K562 (cell line): Measurements from ENCODE around the gene STIM1. TPM values are rescaled to one million over a fixed set of nuclear protein-coding genes. Genes with fewer than 3 reads are reported as not detected.
A peak's percentile ranks its signal among the peaks of the same experiment; 100 is the strongest.

ENCODE experiments used
- CBX1 ChIP-seq: sonication (generic); IDR thresholded peaks from 2 replicates; pipeline ENCODE4 v1.6.1; 2016; ENCODE audit warnings: antibody characterized with exemption, low read depth, mild to moderate bottlenecking
- CEBPB ChIP-seq: fragments of 450-650 bp; IDR thresholded peaks from 2 replicates; pipeline ENCODE4 v1.6.1; 2016; ENCODE audit warnings: missing genetic modification characterization, missing compliant biosample characterization
- CHD1 ChIP-seq: fragments of 200-600 bp; sonication (generic); IDR thresholded peaks from one replicate; pipeline ENCODE4 v1.6.1; 2012; ENCODE audit warnings: mild to moderate bottlenecking, moderate library complexity, low read length, inconsistent platforms
- EHMT2 ChIP-seq: fragments of 450-650 bp; IDR thresholded peaks from 2 replicates; pipeline ENCODE4 v1.6.1; 2018; ENCODE audit warnings: antibody characterized with exemption
- ELF4 ChIP-seq: fragments of 450-650 bp; formaldehyde crosslinking; IDR thresholded peaks from 2 replicates; pipeline ENCODE4 v1.4.0; 2022; ENCODE audit warnings: missing genetic modification characterization
- FOXA1 ChIP-seq: fragments of 450-650 bp; IDR thresholded peaks from 2 replicates; pipeline ENCODE4 v1.6.1; 2016; ENCODE audit warnings: mild to moderate bottlenecking, borderline replicate concordance
- FOXP1 ChIP-seq: sonication (generic); formaldehyde crosslinking; IDR thresholded peaks from 2 replicates; pipeline ENCODE4 v1.8.0; 2022; ENCODE audit warnings: mild to moderate bottlenecking, missing genetic modification reagents
- HDAC1 ChIP-seq, 2 experiments: fragments of 450-650 bp; IDR thresholded peaks; 2 replicates each; pipeline ENCODE4 v1.6.1; 2016 to 2017; ENCODE audit warnings: inconsistent platforms in 1 of 2, mild to moderate bottlenecking in 1 of 2, moderate library complexity in 1 of 2
- HDAC3 ChIP-seq: fragments of 450-650 bp; IDR thresholded peaks from 2 replicates; pipeline ENCODE4 v1.6.1; 2018; ENCODE audit warnings: borderline replicate concordance, mild to moderate bottlenecking, moderate library complexity; ENCODE audit not compliant: partially characterized antibody
- MTA2 ChIP-seq: fragments of 450-650 bp; IDR thresholded peaks from 2 replicates; pipeline ENCODE4 v1.6.1; 2016; ENCODE audit warnings: low read depth
- SAP30 ChIP-seq: fragments of 200-600 bp; sonication (generic); IDR thresholded peaks from 2 replicates; pipeline ENCODE4 v1.6.1; 2012; ENCODE audit warnings: borderline replicate concordance, low read depth, mild to moderate bottlenecking, moderate library complexity, low read length, control low read depth, inconsistent platforms; ENCODE audit not compliant: insufficient read depth, poor library complexity, severe bottlenecking
- SIX5 ChIP-seq, 2 experiments: IDR thresholded peaks; 2 replicates each; pipeline ENCODE4 v1.6.1; 2011; ENCODE audit warnings: low read length in 2 of 2, borderline replicate concordance in 1 of 2, low read depth in 1 of 2, mild to moderate bottlenecking in 1 of 2, moderate library complexity in 1 of 2; ENCODE audit not compliant: insufficient read depth in 1 of 2
- TCF7L2 ChIP-seq: fragments of 150-350 bp; IDR thresholded peaks from 2 replicates; pipeline ENCODE4 v1.6.1; 2016; ENCODE audit warnings: low read depth, mild to moderate bottlenecking, low read length, moderate library complexity
- THAP7 ChIP-seq: fragments of 250-450 bp; sonication (Bioruptor Pico); IDR thresholded peaks from 2 replicates; pipeline ENCODE4 v1.5.0; 2021
- TRIM24 ChIP-seq, 2 experiments: fragments of 450-650 bp; IDR thresholded peaks; 2 replicates each; pipeline ENCODE4 v1.6.1; 2016
- TRIM28 ChIP-seq: fragments of 450-650 bp; IDR thresholded peaks from 2 replicates; pipeline ENCODE4 v1.6.1; 2017
- XRCC4 ChIP-seq: IDR thresholded peaks from one replicate; pipeline ENCODE4 v1.6.1; 2011; ENCODE audit not compliant: insufficient read depth, insufficient read length; ENCODE audit errors: extremely low read depth
- ZBTB5 ChIP-seq: fragments of 450-650 bp; IDR thresholded peaks from 2 replicates; pipeline ENCODE4 v1.6.1; 2017; ENCODE audit warnings: antibody characterized with exemption
- ZBTB8A ChIP-seq: fragments of 450-650 bp; IDR thresholded peaks from 2 replicates; pipeline ENCODE4 v1.6.1; 2018; ENCODE audit warnings: mild to moderate bottlenecking, moderate library complexity; ENCODE audit not compliant: partially characterized antibody
- ZC3H11A ChIP-seq: IDR thresholded peaks from 2 replicates; pipeline ENCODE4 v1.6.1; 2012; ENCODE audit warnings: low read depth, low read length, improper control_type of control experiment
- ZC3H8 ChIP-seq: fragments of 450-650 bp; IDR thresholded peaks from 2 replicates; pipeline ENCODE4 v1.6.1; 2017
- ZNF12 ChIP-seq: sonication (generic); formaldehyde crosslinking; IDR thresholded peaks from 2 replicates; pipeline ENCODE4 v1.4.0; 2020; ENCODE audit warnings: mild to moderate bottlenecking, missing genetic modification reagents
- ZNF740 ChIP-seq, 3 experiments: fragments of 200-800 bp in 1 of 3; sonication (Bioruptor generic) in 1 of 3; sonication (generic) in 1 of 3; formaldehyde crosslinking in 1 of 3; IDR thresholded peaks; 2 replicates each; pipeline versions ENCODE4 v1.6.1 to v1.8.0; 2016 to 2022; ENCODE audit warnings: mild to moderate bottlenecking in 2 of 3, missing compliant biosample characterization in 2 of 3, missing genetic modification characterization in 2 of 3, missing genetic modification reagents in 1 of 3
- ZNF77 ChIP-seq: fragments of 250-450 bp; sonication (Bioruptor Pico); IDR thresholded peaks from 2 replicates; pipeline ENCODE4 v1.5.0; 2020
- polyA plus RNA-seq, 8 experiments: library from polyadenylated mRNA; depleted of rRNA in 4 of 8; stranded (reverse) in 5 of 8; unstranded in 3 of 8; fragments of >200 nt; fragmentation: Nextera tagmentation in 2 of 8; fragmentation: Illumina TruSeq in 1 of 8; extraction: Ambion mirVana in 2 of 8; extraction: Trizol in 1 of 8; gene quantifications; 2 replicates each; pipeline versions ENCODE4 v1.2.1 to v1.2.3, GENCODE V29; 2011 to 2014; ENCODE audit warnings: inconsistent platforms in 1 of 8, missing spikeins in 1 of 8
- total RNA-seq, 7 experiments: library from RNA; depleted of rRNA in 6 of 7; stranded (reverse); fragments of >200 nt in 6 of 7; fragmentation: Illumina TruSeq in 2 of 7; extraction: Trizol in 2 of 7; gene quantifications; 2 replicates each; pipeline versions ENCODE4 v1.2.1 to v1.2.3, GENCODE V29; 2011 to 2021; ENCODE audit warnings: low replicate concordance in 1 of 7
- TF ChIP-seq, protein P1 (sequence below): fragments of 450-650 bp; IDR thresholded peaks from 2 replicates; pipeline ENCODE4 v1.6.1; 2016; ENCODE audit warnings: missing biosample characterization, missing genetic modification characterization
- TF ChIP-seq, protein P2 (sequence below): sonication (generic); formaldehyde crosslinking; IDR thresholded peaks from 2 replicates; pipeline ENCODE4 v1.8.0; 2022; ENCODE audit warnings: missing genetic modification reagents, mild to moderate bottlenecking, moderate library complexity, borderline replicate concordance

The STIM1 gene
- total and polyA plus RNA-seq, 9 of the 15 experiments (the other 6 are each of a cell fraction or from before 2014, with no cell fraction given): 7.7 to 50.5 (median 22.5) TPM

- TF ChIP-seq, protein P1, sequence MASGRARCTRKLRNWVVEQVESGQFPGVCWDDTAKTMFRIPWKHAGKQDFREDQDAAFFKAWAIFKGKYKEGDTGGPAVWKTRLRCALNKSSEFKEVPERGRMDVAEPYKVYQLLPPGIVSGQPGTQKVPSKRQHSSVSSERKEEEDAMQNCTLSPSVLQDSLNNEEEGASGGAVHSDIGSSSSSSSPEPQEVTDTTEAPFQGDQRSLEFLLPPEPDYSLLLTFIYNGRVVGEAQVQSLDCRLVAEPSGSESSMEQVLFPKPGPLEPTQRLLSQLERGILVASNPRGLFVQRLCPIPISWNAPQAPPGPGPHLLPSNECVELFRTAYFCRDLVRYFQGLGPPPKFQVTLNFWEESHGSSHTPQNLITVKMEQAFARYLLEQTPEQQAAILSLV (tag): no peak
- TF ChIP-seq ZNF77 (CRISPR knock-in tag) (no peak), ZBTB5 (no peak), CEBPB (tag) (peak; percentile 89), ZC3H8 (no peak), TRIM24 (IDR thresholded peaks at IDR 0.05) (0 out of 4 replicates have a peak, but pooled peaks of 1 of the 2 experiments have one; percentile 23), SIX5 (IDR thresholded peaks at IDR 0.05; ENCODE audit: borderline replicate concordance in 1 of 2, insufficient read depth in 1 of 2, low read depth in 1 of 2, low read length in 2 of 2) (no peak), HDAC3 (no peak), THAP7 (CRISPR knock-in tag) (no peak), ZNF740 (CRISPR knock-in tag; IDR thresholded peaks at IDR 0.05) (no peak), ZNF740 (tag; IDR thresholded peaks at IDR 0.05) (no peak), FOXA1 (no peak), ELF4 (CRISPR knock-in tag) (no peak), EHMT2 (0 out of 2 replicates have a peak, but pooled peaks have one; percentile 28), SAP30 (no peak), HDAC1 (IDR thresholded peaks at IDR 0.05) (no peak), ZNF12 (no peak), FOXP1 (CRISPR knock-in tag) (no peak), CBX1 (no peak), CHD1 (no peak), TRIM28 (no peak), ZBTB8A (no peak), ZC3H11A (no peak), MTA2 (no peak), XRCC4 (no peak), TCF7L2 (no peak)
- TF ChIP-seq, protein P2, sequence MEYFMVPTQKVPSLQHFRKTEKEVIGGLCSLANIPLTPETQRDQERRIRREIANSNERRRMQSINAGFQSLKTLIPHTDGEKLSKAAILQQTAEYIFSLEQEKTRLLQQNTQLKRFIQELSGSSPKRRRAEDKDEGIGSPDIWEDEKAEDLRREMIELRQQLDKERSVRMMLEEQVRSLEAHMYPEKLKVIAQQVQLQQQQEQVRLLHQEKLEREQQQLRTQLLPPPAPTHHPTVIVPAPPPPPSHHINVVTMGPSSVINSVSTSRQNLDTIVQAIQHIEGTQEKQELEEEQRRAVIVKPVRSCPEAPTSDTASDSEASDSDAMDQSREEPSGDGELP (CRISPR knock-in tag): no peak
Measured at GRCh38 chr11:3866206-3866605, 10.7 kb downstream of the STIM1 start (continued).
